Activated gamma-delta T cell treated with Interleukin-2 at 50 U/mL for 16 hours (primary cell): ENCODE data around the gene TCP11.
A peak's percentile ranks its signal among the peaks of the same experiment; 100 is the strongest.
"Not testable (repeated sequence)": the region's sequence is repeated elsewhere in the genome, so short reads cannot be mapped to it uniquely, and the experiment has no call there.

Source experiments
- DNase-seq: peaks from one replicate; pipeline ENCODE4 v3.0.0-alpha.2; 2020

TCP11 gene

DNA sequence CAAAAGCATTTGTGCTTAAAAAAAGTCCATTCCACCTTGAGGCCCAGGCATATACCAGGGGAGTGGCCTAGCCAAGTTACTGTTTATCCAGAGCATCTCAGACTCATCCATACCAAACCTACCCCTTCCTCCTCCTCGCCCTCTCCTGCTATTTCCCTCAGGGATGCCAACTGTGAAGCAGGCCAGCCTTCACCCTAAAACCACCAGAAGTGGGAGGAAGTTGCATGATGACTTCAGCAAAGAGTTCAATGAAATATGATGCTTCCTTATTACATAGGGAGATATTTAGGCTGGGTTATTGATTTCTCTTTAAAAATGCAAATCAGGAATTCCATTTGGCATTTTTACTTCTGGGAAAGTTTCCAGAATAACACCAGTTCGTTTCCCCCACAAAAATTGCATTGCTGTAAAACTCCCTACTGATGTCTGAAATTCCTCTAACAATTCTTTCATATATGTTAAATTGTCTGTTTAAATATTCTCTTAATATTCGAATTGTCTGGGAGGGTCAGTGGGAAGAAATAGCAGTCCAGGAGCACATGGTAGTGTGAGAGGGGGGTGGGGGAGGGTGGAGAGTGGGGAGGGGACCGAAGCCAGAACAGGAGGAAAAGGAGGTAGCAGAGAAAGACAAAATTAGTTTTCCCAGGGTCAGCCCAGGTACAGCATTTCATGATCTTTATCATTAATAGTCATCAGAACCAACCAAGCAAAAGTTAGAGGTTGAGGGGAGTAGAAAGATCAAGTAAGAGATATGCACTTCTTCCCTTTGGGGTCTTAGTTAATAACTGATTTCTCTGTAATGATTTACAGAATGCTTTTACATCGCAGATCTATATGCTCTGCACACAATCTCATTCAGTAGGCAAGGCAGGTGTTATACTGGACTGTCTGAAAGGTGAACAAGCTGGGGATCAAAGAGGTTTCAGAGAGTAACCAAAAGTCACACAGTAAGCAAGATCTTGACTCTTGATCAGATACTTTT is 1.7 kb upstream of the TCP11 start:
- DNase-seq = no peak

GRCh38 chr6:35140639-35141006 is 516 bp downstream of the TCP11 start:
- DNase-seq = no peak

GRCh38 chr6:35139924-35140638 is 1.1 kb downstream of the TCP11 start:
- DNase-seq = peak; percentile 45

- DNase-seq = no peak
These were observed 1.7 kb downstream of the TCP11 start for GRCh38 chr6:35139470-35139869.

DNA sequence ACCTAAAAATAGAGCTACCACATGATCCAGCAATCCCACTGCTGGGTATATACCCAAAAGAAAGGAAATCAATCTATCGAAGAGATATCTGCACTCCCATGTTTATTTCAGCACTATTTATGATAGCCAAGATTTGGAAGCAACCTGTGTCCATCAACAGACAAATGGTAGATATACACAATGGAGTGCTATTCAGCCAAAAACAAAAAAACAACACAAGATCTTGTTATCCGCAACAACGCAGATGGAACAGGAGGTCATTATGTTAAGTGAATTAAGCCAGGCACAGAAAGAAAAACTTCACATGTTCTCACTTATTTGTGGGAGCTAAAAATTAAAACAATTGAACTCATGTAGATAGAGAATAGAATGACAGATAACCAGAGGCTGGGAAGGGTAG is 2.9 kb downstream of the TCP11 start:
- DNase-seq = not testable (repeated sequence)

DNA sequence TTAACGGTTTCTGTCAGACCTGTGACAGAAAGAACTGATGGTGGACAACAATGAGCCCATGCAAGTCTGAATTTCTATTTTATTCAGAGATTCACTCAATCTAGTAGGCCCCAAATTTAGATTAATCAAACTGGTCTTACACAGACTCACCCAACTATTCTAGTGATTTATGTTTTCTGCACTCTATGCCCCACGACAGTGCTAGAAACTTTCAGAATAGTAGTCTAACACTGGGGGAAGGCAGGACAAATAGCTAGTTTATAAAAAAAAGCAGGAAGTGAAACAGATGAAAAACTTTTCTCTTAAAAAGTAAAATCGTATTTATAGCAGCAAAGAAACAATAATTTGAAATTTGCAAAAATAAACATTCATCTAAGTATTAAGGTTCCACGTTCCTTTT is 5.0 kb downstream of the TCP11 start:
- DNase-seq = no peak

DNA sequence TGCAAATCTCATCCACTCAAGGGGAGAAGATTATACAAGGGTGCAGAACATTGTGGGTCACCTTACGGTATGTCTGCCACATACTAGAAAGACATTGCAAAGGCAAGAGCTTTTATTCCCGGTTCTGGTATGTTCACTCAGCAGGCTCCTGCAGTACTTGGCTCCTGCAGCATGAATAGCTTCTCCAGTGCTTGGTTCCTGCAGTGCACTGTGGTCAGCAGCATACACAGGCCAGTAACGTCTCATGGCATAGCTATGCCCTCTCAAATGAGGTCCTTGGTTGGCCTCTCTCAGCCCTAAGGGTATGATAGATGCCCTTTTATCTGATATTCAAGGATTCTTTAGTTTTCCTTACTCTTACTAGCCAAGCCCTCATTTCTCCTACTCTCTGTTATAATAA is 12.6 kb downstream of the TCP11 start:
- DNase-seq = no peak

- DNase-seq = no peak
These were observed 13.1 kb downstream of the TCP11 start for GRCh38 chr6:35128042-35128441.

- no peak for DNase-seq
These were observed 16.8 kb downstream of the TCP11 start for GRCh38 chr6:35124356-35124755.

DNA sequence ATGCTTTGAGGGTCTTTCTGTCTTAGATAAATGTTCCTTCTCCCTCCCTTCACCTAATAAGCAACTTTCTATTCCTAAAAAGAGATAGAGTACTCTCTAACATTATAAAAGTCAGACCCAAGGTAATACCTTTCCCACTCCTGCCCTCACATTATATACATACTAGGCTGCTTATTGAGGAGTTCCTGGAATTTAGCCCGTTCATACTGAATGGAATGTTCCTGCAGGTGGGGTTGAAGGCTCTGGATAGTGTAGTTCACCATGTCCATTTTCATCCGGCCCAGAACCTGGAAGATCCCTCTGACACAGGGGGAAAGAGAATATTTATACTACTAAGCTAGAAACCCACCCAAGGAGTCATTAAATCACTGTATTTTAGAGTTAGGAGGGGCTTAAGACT is 20.4 kb downstream of the TCP11 start:
- no peak for DNase-seq

DNA sequence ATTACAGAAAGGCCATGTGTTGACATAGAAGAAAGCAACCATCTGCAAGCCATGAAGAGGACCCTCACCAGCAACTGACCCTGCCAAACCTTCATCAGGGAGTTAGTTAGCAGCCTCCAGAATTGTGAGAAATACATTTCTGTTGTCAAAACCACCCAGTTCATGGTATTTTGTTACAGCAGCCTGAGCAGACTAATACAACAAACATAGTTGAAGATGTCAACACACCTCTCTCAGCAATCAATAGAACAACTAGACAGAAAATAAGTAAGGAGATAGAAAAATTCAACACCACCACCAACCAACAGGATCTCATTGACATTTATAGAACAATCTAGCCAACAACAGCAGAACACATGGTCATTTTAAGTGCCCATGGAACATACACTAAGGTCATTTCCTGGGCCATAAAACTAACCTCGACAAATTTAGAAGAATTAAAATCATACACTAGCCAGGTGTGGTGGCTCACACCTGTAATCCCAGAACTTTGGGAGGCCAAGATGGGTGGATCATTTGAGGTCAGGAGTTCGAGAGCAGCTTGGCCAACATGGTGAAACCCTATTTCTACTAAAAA is 32.7 kb downstream of the TCP11 start:
- no peak for DNase-seq

- DNase-seq = not testable (repeated sequence)
These were observed 33.4 kb downstream of the TCP11 start for GRCh38 chr6:35107761-35108160.

DNA sequence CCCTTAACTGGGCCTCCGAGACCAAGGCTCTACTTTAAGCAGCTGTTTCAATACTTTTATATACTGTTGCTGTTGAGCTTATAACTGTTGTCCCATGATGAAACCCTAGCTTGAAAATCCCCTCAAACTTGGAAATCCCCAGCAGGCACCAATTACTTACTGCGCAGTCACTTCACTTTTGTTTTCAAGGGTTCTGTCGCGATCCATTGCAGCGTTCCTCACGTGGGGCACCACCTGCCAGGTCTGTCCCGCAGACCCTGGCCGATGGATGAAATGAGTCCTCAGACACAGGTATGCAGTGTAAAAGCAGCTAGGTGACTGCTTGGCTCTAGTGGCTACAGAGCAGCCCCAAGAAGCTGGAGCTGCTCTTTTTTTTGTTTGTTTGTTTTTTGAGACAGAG is 33.9 kb downstream of the TCP11 start:
- not testable (repeated sequence) for DNase-seq

- not testable (repeated sequence) for DNase-seq
These were observed 35.1 kb downstream of the TCP11 start for GRCh38 chr6:35106061-35106460.

- DNase-seq = no peak
These were observed 36.1 kb downstream of the TCP11 start for GRCh38 chr6:35105078-35105477.

GRCh38 chr6:35099116-35099515 is 42.0 kb downstream of the TCP11 start:
- DNase-seq = no peak

DNA sequence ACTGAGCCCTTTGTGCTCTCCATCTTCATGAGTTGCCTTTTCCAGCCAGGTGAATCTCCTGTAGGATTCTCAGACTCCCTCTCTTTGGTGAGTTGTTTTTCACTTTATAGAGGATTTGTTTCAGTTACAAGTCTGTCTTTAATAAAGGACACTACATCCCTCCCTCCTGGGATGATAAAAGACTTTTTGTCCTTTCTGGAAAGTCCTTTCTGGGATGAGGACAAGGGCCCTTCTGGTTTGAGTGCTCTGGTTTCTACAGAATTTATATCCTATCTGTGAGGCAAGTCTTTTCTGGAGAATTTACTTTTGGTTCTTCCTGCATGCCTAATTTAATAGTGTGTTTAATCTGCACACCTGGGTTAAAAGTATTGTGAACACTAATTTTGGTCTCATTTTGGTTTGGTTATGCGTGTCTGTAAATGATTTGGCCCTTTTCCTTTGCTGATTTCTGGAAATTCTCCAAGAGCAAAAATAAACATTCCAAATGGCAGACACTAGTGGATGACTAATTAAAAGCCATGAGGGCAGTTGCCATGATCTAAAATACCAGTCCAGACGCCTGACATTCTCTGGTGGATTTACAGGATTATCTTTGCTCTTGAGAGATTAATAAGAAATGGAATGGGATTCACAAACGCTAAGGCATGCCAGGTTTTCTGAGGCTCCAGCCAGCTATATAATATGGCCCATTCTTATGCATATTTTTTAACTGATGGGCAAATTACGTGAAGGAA is 44.8 kb downstream of the TCP11 start:
- DNase-seq = no peak

- no peak for DNase-seq
These were observed 47.0 kb downstream of the TCP11 start for GRCh38 chr6:35094183-35094582.

DNA sequence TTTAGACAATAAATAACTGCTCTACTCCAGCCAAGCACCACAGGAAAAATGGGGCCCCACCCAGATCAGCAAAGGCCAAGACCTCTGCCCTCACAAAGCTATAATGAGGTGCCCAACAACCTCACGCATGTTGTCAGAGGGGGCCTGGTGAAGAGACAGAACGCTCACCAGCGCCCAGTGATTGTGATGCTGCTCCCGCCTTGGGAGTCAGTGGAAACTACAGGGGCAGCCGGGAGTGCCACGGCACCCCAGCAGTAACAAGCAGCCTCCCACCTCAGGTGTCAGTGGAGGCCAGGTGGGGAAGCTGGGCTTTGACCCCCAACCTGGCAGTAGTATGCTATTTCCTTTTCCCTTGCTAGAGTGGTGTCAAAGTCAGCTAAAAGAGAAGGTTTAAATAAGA is 47.4 kb downstream of the TCP11 start:
- DNase-seq = no peak

GRCh38 chr6:35093118-35093445 is 48.1 kb downstream of the TCP11 start:
- DNase-seq = no peak

DNA sequence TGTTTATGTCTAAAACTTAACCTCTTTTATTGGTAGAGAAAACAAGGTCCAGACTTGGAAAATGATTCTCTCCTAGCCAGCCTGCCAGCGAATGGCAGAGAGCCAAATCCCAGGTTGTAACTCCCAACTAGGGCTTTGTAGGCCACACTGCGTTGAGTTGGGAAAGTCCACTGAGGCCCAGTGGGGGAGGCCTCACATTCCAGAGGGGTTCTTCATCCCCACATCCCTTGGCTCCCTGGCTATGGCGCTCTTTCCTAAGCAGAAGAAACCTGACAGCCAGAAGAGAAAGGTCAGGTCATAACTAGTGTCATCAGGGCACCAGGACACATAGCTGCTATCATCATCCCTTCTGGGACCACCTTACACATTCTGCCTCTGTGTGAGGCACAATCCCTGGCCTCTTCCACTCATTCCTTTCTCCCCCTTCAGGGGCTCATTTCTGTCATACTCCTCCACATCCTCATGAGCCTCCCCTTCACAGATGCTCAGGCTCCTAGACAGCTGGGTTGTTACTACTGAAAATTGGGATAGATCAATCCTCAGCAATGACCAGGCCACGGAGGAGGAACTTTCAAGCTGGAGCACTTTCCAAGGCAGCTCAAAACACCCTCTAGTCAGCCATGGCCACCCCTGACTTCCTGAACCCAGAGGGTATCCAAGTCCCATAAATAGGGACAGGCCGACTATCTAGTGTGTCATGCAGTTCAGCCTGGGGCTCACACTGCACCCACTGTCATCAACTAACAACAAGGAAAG is 48.6 kb downstream of the TCP11 start:
- DNase-seq = no peak

- DNase-seq = no peak
These were observed 49.6 kb downstream of the TCP11 start for GRCh38 chr6:35091346-35092083.
